ENCODE data around the gene DPP10.
"Not testable (repeated sequence)": the region's sequence is repeated elsewhere in the genome, so short reads cannot be mapped to it uniquely, and the experiment has no call there.

The DPP10 gene

GRCh38 chr2:114442510-114442909, at the start of gene DPP10:
Gene DPP10 (plus strand): TSS chr2:114442641.
- no peak for DNase-seq

DNA sequence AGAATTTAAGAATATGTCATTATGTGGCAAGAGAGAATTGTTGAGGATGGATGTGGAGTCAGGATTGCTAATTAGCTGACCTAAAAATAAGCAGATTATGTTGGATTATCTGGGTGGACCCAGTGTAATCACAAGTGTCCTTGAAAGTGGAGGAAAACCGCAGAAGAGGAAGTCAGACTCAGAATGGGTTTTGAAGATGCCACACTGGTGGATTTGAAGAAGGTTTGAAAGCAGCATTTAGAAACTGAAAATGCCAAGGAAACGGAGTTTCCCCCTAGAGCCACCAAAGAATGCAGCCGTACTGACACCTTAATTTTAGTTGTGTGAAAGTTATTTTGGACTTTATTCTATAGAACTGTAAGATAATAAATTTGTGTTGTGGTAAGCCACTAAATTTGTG, 41.6 kb upstream of the DPP10 start:
- DNase-seq = no peak

- no peak for DNase-seq
Measured at GRCh38 chr2:114405247-114406116, 37.0 kb upstream of the DPP10 start.

GRCh38 chr2:114406347-114406746, 36.1 kb upstream of the DPP10 start:
- no peak for DNase-seq

DNA sequence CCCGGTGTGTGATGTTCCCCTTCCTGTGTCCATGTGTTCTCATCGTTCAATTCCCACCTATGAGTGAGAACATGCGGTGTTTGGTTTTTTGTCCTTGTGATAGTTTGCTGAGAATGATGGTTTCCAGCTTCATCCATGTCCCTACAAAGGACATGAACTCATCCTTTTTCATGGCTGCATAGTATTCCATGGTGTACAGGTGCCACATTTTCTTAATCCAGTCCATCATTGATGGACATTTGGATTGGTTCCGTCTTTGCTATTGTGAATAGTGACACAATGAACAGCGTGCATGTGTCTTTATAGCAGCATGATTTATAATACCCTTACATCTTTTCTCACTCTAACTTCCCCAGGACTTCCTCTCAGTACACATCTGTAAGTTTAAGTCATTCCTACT, 35.1 kb upstream of the DPP10 start:
- DNase-seq = not testable (repeated sequence)

- no peak for DNase-seq
Measured at GRCh38 chr2:114421781-114422180, 20.7 kb upstream of the DPP10 start.

DNA sequence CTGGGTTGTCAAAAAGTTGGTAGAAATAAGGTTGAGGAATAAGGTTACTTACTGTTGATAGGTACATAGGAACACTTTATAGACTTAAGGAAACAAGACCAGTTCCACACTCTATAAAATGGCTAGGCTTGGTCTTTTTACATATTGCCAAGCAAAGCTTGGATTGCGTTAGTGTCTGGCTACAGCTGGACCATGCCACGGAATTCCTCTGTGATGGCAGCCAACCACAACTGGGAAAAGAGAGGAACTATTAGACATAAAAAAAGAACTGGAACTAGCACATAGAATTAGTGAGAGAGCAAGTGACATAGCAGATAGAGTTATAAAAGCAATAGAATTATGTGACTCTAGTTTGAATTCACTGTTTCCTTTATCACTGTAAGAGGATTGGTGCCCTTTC, 17.7 kb upstream of the DPP10 start:
- no peak for DNase-seq

DNA sequence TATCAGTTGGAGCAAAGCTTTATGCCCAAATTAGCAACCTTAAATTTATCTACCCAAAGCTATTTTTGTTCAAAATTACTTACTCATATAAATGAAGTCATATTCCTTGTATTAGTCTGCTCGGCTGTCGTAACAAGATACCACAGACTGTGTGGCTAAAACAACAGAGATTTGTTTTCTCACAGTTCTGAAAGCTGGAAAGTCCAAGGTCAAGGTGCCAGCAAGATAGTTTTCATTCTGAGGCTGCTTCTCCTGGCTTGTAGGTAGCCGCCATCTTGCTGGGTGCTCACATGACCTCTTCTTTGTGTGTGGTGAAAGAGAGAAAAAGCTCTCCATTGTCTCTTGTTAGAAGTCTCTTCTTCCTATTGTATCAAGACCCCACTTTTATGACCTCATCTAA, 15.7 kb upstream of the DPP10 start:
- DNase-seq = no peak

GRCh38 chr2:114436329-114436728, 6.1 kb upstream of the DPP10 start:
- DNase-seq = no peak

DNA sequence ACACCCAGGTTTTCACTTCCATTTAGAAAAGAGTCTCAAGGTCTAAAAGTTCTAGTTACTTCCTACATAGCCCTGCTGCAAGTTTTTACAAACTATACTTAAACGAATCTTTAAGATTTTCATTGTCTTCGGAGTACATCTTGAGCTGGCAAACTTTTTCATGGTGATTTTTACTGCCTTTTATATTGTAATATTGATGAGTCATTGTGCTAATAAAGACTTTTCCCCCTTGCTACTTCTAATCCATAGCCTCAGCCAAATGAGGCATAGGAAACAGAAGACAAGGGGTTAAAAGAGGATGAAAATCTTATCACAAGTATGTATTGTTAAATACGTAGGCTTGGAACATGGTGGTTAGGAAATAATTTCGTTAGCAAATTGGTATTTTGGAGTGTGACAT, 4.1 kb downstream of the DPP10 start:
- no peak for DNase-seq

DNA sequence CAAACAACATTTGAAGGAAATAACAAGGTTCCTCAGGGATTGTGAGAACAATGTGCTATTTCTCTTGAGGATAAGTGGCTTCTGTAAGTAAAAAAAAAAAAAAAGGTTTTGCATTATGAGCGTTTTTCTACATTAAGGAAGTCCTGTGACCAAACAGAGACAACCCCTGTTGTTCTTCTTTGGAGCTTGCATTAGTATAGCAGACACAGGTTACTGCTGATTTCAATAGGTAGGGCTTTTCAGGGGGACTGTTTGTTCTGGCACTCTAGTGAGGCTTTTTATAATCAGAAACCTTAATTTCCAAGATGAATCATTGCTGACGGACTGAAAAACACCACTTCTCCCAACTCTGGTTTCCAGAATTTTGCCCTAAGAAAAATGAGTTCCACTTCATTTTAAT, 8.2 kb downstream of the DPP10 start:
- no peak for DNase-seq

DNA sequence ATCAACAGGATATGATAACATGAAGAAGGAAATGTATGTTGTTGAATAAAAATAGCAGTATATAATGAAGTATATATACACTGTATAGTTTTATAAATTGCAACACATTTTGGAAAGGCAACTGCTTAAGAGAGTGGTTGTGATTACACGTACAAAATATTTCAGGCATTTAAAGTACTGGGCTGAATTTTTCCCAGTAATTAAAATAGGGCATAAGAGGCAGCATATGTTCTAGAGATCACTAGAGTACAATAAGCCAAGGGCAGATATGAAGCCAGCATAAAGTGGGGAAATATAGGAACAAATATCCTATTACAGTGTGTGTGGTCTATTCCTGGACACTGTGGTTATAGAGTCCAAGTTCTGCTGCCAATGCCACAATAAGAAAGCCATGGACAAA, 14.1 kb downstream of the DPP10 start:
- no peak for DNase-seq

GRCh38 chr2:114457956-114458355, 15.5 kb downstream of the DPP10 start:
- no peak for DNase-seq

- no peak for DNase-seq
Measured at GRCh38 chr2:114461116-114461515, 18.7 kb downstream of the DPP10 start.

GRCh38 chr2:114464961-114465706, 22.7 kb downstream of the DPP10 start:
- no peak for DNase-seq

- no peak for DNase-seq
Measured at GRCh38 chr2:114468343-114468742, 25.9 kb downstream of the DPP10 start.

GRCh38 chr2:114472246-114472645, 29.8 kb downstream of the DPP10 start:
- DNase-seq = no peak

DNA sequence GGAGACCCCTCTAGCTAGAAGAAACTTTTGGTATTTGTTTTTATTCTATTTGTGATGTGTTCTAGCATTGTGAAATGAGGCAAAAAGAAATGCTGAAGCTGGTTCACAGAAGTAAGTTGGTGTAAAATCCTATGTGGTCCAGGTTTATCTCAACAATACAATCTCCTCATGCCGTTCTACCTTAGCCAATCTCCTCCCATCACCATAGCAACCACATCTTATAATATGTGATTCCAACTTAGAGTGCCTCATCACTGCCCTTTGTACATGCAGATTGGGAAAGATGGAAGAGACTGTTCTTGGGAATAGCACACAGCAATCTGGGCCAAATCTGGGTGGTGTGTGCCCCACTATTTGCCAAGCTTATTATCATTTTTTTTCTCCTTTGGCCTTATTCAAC, 30.3 kb downstream of the DPP10 start:
- no peak for DNase-seq

- DNase-seq = no peak
Measured at GRCh38 chr2:114488841-114489530, 46.5 kb downstream of the DPP10 start.

DNA sequence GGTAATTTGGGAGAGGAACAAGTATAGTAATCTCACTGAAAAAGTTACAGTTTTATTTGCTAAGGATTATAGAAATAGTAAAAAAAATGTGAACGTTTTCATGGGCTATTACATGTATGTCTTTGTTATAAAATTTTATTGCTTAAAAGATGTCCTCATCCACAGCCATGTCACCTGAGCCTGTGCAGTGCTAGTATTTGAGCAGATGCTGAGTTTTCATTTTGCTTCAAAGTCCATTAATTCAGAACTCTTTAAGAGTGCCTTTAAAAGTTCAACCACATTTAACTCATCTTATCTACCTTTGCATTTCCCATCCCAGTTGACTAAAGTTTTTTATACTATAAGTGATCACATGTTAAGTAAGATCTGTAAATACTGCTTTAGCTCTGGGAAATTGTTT, 52.6 kb downstream of the DPP10 start:
- DNase-seq = no peak

- DNase-seq = no peak
Measured at GRCh38 chr2:114496959-114497358, 54.5 kb downstream of the DPP10 start.

DNA sequence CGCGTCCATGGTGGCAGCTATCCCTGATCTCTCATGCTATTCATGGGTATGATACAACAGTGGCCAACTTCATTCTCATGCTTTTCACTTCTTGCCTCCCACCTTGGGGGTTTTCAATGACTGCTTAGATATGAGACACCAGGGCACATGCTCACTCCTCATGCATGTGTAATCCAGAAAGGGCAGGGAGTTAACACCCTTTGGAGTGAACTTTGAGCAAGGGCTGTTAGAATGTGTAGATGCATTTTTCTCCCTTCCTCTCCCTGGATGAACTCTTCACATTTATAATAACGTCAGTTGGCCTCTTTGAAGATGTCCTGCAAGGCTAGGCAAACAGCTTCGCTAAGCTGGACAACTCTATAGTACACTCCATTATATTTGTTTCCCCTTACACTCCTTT, 56.7 kb downstream of the DPP10 start:
- no peak for DNase-seq

- no peak for DNase-seq
Measured at GRCh38 chr2:114507744-114508143, 65.3 kb downstream of the DPP10 start.

DNA sequence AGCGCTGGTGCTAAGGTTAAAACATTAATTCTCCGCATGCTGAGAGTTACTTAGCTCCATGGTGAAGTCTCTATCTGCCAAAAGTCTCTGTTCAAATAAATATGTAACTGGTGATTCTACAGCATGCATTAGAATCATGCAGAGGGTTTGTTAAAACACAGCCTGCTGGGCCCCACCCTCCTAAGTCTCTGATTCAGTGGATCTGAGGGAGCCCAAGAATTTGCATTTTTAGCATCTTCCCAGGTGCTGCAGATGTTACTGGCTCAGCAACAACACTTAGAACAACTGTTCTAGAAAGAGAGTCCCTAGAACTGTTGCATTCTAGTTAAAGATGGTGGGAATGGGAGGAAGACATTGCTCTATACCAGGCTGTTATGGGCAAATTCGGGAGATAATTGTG, 73.4 kb downstream of the DPP10 start:
- no peak for DNase-seq

Measured in activated CD4-positive, alpha-beta T cell treated with anti-CD3 and anti-CD28 coated beads, Interleukin-2, amount 50 U/mL, for 1 hour (primary cell).